ENCODE data around the gene MILR1. TPM values are rescaled to one million over a fixed set of nuclear protein-coding genes. Genes with fewer than 3 reads are reported as not detected.
"Not testable (repeated sequence)": the region's sequence is repeated elsewhere in the genome, so short reads cannot be mapped to it uniquely, and the experiment has no call there.

The MILR1 gene
- total RNA-seq, 4 donors from 2014 or later: 2.9 to 6.6 (median 4.2) TPM

GRCh38 chr17:64461788-64462187, 12.9 kb downstream of the MILR1 start:
- H3K27me3 ChIP-seq: no peaks in the 10 kb centered on the region
- no peak overlapping the region for H3K4me3 ChIP-seq
- no peak for DNase-seq (ENCODE audit: extremely low spot score)
- H3K36me3 ChIP-seq: no peaks in the 10 kb centered on the region
- intact Hi-C loops (cut with DNase I): no loop called here
- WGBS: 60% methylated on average over 6 of the region's 6 CpGs
- no peak overlapping the region for H3K27ac ChIP-seq (replicated peaks in 1 of 4)
- peaks cover 0 to 5% (median 0%) of the 10 kb centered on the region in 4 donors for H3K4me1 ChIP-seq
- H3K9me3 ChIP-seq: no peaks in the 10 kb centered on the region
- TF ChIP-seq, protein P1, sequence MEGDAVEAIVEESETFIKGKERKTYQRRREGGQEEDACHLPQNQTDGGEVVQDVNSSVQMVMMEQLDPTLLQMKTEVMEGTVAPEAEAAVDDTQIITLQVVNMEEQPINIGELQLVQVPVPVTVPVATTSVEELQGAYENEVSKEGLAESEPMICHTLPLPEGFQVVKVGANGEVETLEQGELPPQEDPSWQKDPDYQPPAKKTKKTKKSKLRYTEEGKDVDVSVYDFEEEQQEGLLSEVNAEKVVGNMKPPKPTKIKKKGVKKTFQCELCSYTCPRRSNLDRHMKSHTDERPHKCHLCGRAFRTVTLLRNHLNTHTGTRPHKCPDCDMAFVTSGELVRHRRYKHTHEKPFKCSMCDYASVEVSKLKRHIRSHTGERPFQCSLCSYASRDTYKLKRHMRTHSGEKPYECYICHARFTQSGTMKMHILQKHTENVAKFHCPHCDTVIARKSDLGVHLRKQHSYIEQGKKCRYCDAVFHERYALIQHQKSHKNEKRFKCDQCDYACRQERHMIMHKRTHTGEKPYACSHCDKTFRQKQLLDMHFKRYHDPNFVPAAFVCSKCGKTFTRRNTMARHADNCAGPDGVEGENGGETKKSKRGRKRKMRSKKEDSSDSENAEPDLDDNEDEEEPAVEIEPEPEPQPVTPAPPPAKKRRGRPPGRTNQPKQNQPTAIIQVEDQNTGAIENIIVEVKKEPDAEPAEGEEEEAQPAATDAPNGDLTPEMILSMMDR (IDR thresholded peaks at IDR 0.05): no peak
- TF ChIP-seq POLR2A (IDR thresholded peaks at IDR 0.05; ENCODE audit: low read depth) (no peak), EP300 (IDR thresholded peaks at IDR 0.05) (no peak), POLR2AphosphoS5 (IDR thresholded peaks at IDR 0.05) (no peak)

DNA sequence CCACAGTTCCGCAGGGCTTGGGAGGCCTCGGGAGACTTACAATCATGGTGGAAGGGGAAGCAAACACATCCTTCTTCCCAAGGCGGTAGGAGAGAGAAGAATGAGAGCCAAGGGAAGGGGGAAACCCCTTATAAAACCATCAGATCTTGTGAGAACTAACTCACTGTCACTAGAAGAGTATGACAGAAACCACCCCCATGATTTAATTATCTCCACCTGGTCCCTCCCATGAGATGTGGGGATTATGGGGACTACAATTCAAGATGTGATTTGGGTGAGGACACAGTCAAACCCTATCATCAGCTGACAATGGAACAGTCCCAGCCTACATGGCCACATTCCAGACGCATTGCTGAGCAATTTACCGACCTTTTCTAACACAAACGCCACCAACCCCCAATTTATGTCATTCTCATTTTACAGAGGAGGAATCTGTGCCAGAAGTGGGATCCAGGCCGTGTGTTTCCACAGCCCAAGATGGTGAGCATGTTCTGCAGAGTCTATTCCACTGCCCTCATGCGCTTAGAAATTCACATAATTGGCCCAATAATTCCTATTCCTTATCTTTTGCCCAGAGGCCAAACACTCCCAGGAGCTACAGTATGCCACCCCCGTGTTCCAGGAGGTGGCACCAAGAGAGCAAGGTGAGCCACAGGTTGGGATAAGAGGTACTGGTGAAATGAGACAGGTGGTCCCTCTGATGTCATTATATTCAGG, 17.3 kb downstream of the MILR1 start:
- Histone ChIP-seq H3K36me3 (no peaks in the 10 kb centered on the region), H3K9me3 (no peaks in the 10 kb centered on the region), H3K27ac (replicated peaks in 1 of 4) (no peak overlapping the region), H3K4me3 (no peak overlapping the region), H3K4me1 (no peaks in the 10 kb centered on the region), H3K27me3 (no peaks in the 10 kb centered on the region)
- no peak for TF ChIP-seq POLR2AphosphoS5 (IDR thresholded peaks at IDR 0.05)
- TF ChIP-seq EP300 (IDR thresholded peaks at IDR 0.05): no peak
- TF ChIP-seq POLR2A (IDR thresholded peaks at IDR 0.05; ENCODE audit: low read depth): no peak
- TF ChIP-seq, protein P1 (IDR thresholded peaks at IDR 0.05): no peak
- intact Hi-C loops (cut with DNase I): no loop called here
- WGBS: 77% methylated on average over 9 of the region's 9 CpGs
- DNase-seq (ENCODE audit: extremely low spot score): no peak

- WGBS: 79% methylated on average over 1 of the region's 1 CpG
- H3K36me3 ChIP-seq; H3K27ac ChIP-seq (replicated peaks in 1 of 4); DNase-seq (ENCODE audit: extremely low spot score); H3K4me3 ChIP-seq; H3K9me3 ChIP-seq; H3K27me3 ChIP-seq; H3K4me1 ChIP-seq; intact Hi-C loops (cut with DNase I): not testable (repeated sequence)
These were observed 17.9 kb downstream of the MILR1 start for GRCh38 chr17:64466834-64467233.

GRCh38 chr17:64470625-64471024, 21.7 kb downstream of the MILR1 start:
- 75% methylated on average over 4 of the region's 4 CpGs for WGBS
- Histone ChIP-seq H3K9me3 (no peaks in the 10 kb centered on the region), H3K27me3 (no peaks in the 10 kb centered on the region), H3K4me1 (no peaks in the 10 kb centered on the region), H3K36me3 (no peaks in the 10 kb centered on the region), H3K4me3 (no peak overlapping the region), H3K27ac (replicated peaks in 1 of 4) (no peak overlapping the region)
- no peak for DNase-seq (ENCODE audit: extremely low spot score)
- TF ChIP-seq, protein P1 (IDR thresholded peaks at IDR 0.05): no peak
- TF ChIP-seq POLR2AphosphoS5 (IDR thresholded peaks at IDR 0.05): no peak
- no peak for TF ChIP-seq POLR2A (IDR thresholded peaks at IDR 0.05; ENCODE audit: low read depth)
- TF ChIP-seq EP300 (IDR thresholded peaks at IDR 0.05): no peak
- intact Hi-C loops (cut with DNase I): no loop called here

GRCh38 chr17:64471440-64471839, 22.5 kb downstream of the MILR1 start:
- Histone ChIP-seq H3K9me3 (no peaks in the 10 kb centered on the region), H3K27me3 (no peaks in the 10 kb centered on the region), H3K4me3 (no peak overlapping the region), H3K36me3 (no peaks in the 10 kb centered on the region), H3K4me1 (no peaks in the 10 kb centered on the region), H3K27ac (replicated peaks in 1 of 4) (no peak overlapping the region)
- no peak for DNase-seq (ENCODE audit: extremely low spot score)
- intact Hi-C loops (cut with DNase I): no loop called here
- TF ChIP-seq, protein P1 (IDR thresholded peaks at IDR 0.05): no peak
- no peak for TF ChIP-seq POLR2A (IDR thresholded peaks at IDR 0.05; ENCODE audit: low read depth)
- TF ChIP-seq EP300 (IDR thresholded peaks at IDR 0.05): no peak
- no peak for TF ChIP-seq POLR2AphosphoS5 (IDR thresholded peaks at IDR 0.05)
- WGBS: 94% methylated on average over 3 of the region's 3 CpGs
